Measurements from ENCODE around the gene SLC2A9. TPM values are rescaled to one million over a fixed set of nuclear protein-coding genes. Genes with fewer than 3 reads are reported as not detected.

SLC2A9 gene
- total RNA-seq, 2 donors from 2014 or later, result 0.95 to 1.9 TPM

DNA sequence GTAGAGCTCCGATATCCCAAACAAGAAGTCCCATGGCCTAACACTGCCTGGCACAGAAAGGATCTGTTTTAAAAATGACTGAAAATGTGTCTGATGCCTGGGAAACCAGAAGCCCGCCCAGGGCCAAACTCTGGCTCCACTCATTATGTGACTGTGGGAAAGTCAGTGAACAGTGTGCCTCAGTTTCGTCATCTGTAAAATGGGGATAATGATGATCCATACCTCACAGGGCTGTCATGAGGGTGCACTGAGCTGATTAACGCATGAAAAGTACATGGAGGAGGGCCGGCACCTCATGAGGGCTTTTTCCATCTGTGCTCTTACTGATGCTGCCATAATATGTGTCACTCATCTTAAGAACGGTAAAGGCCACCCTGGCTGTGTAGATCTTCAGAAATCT lies 5.1 kb downstream of the SLC2A9 start:
- Histone ChIP-seq H3K4me3 (ENCODE audit: low read length) (no peak overlapping the region), H3K27ac (ENCODE audit: low read depth, low read length) (no peak overlapping the region), H3K9ac (ENCODE audit: extremely low read depth, low read length, poor library complexity, severe bottlenecking) (no peak overlapping the region), H3K36me3 (ENCODE audit: control insufficient read depth, insufficient read depth, low read length) (no peaks in the 10 kb centered on the region), H3K4me1 (ENCODE audit: control insufficient read depth, insufficient read depth, low read length) (no peaks in the 10 kb centered on the region), H3K9me3 (ENCODE audit: control insufficient read depth, low read length) (no peaks in the 10 kb centered on the region), H3K27me3 (ENCODE audit: control insufficient read depth, insufficient read depth, low read length, poor library complexity, severe bottlenecking) (no peaks in the 10 kb centered on the region)
- Mint-ChIP-seq H3K27ac (no peak overlapping the region), H3K9me3 (no peaks in the 10 kb centered on the region), H3K4me3 (no peak overlapping the region), H3K27me3 (ENCODE audit: insufficient read depth) (peaks cover 16% of the 10 kb centered on the region), H3K36me3 (ENCODE audit: low read depth) (no peaks in the 10 kb centered on the region), H3K4me1 (peaks cover 3% of the 10 kb centered on the region)
- TF ChIP-seq, protein P1, sequence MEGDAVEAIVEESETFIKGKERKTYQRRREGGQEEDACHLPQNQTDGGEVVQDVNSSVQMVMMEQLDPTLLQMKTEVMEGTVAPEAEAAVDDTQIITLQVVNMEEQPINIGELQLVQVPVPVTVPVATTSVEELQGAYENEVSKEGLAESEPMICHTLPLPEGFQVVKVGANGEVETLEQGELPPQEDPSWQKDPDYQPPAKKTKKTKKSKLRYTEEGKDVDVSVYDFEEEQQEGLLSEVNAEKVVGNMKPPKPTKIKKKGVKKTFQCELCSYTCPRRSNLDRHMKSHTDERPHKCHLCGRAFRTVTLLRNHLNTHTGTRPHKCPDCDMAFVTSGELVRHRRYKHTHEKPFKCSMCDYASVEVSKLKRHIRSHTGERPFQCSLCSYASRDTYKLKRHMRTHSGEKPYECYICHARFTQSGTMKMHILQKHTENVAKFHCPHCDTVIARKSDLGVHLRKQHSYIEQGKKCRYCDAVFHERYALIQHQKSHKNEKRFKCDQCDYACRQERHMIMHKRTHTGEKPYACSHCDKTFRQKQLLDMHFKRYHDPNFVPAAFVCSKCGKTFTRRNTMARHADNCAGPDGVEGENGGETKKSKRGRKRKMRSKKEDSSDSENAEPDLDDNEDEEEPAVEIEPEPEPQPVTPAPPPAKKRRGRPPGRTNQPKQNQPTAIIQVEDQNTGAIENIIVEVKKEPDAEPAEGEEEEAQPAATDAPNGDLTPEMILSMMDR (conservative IDR thresholded peaks at IDR 0.05), result no peak
- no peak for DNase-seq
- WGBS, 2 experiments (ENCODE audit: insufficient coverage in 1 of 2, insufficient read length in 1 of 2), result 62 to 65% methylated on average over 6 of the region's 6 CpGs

DNA sequence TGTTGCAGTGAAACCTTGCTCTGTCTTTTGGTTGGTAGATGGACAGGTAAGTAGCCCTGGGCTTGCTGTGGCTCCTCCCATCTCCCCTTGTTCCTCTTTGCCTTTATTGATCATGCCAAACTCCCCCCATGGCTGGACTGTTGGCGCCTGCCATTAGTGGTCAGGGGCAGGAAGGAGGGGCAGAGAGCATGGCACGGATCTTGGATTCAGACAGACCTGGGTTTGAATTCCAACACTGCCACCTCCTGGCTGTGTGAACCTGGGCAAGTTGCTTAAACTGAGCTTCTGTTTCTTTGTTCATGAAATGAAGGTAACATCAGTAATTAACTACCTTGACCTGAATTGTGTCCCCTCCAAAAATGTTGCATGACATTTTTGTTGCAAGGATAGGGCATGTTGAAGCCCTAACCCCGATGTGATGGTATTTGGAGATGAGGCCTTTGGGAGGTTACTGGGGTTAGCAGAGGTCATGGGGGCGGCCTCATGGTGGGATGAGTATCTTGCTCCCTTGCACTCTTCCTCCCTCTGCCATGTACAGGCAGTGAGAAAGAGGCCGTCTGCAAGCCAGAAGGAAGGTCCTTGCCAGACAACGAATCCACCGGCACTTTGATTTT lies 6.0 kb downstream of the SLC2A9 start:
- WGBS, 2 experiments (ENCODE audit: insufficient coverage in 1 of 2, insufficient read length in 1 of 2), result 42 to 47% methylated on average over 4 to 7 of the region's 7 CpGs
- H3K36me3 ChIP-seq (ENCODE audit: control insufficient read depth, insufficient read depth, low read length), result no peaks in the 10 kb centered on the region
- Mint-ChIP-seq H3K27me3 (ENCODE audit: insufficient read depth) (peaks cover 9% of the 10 kb centered on the region), H3K4me1 (peaks cover 3% of the 10 kb centered on the region), H3K27ac (peak overlapping the region; percentile 28), H3K9me3 (no peaks in the 10 kb centered on the region), H3K4me3 (no peak overlapping the region), H3K36me3 (ENCODE audit: low read depth) (no peaks in the 10 kb centered on the region)
- no peaks in the 10 kb centered on the region for H3K4me1 ChIP-seq (ENCODE audit: control insufficient read depth, insufficient read depth, low read length)
- H3K9me3 ChIP-seq (ENCODE audit: control insufficient read depth, low read length), result no peaks in the 10 kb centered on the region
- H3K4me3 ChIP-seq (ENCODE audit: low read length), result no peak overlapping the region
- H3K9ac ChIP-seq (ENCODE audit: extremely low read depth, low read length, poor library complexity, severe bottlenecking), result no peak overlapping the region
- H3K27ac ChIP-seq (ENCODE audit: low read depth, low read length), result no peak overlapping the region
- no peaks in the 10 kb centered on the region for H3K27me3 ChIP-seq (ENCODE audit: control insufficient read depth, insufficient read depth, low read length, poor library complexity, severe bottlenecking)
- TF ChIP-seq, protein P1 (conservative IDR thresholded peaks at IDR 0.05), result peak; percentile 87
- DNase-seq, result peak; percentile 91

DNA sequence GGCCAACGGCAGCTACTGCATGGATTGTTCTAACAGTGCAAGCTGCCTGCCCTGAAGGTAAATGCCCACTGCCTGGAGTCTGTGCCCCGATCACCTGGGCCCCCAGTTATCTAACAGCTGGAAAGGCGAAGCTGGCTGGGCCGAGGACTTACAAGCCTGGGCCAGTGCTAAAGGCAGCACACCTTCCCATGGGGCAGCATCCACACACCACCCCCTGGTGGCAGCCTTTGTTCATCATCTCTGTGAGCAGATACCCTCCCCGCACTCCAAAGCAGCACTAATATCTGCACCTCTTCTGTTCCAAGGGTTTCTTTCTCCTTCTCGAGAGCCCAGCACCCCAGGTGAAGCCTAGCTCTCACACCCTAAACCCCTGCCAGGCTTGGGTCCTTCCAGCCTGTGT lies 7.6 kb downstream of the SLC2A9 start:
- TF ChIP-seq, protein P1 (conservative IDR thresholded peaks at IDR 0.05), result peak; percentile 86
- no peak overlapping the region for H3K4me3 ChIP-seq (ENCODE audit: low read length)
- WGBS, 2 experiments (ENCODE audit: insufficient coverage in 1 of 2, insufficient read length in 1 of 2), result 80 to 92% methylated on average over 4 to 6 of the region's 6 CpGs
- no peak overlapping the region for H3K9ac ChIP-seq (ENCODE audit: extremely low read depth, low read length, poor library complexity, severe bottlenecking)
- Mint-ChIP-seq H3K27ac (no peak overlapping the region), H3K4me3 (no peak overlapping the region), H3K4me1 (no peaks in the 10 kb centered on the region), H3K9me3 (no peaks in the 10 kb centered on the region), H3K27me3 (ENCODE audit: insufficient read depth) (peaks cover 4% of the 10 kb centered on the region), H3K36me3 (ENCODE audit: low read depth) (no peaks in the 10 kb centered on the region)
- H3K4me1 ChIP-seq (ENCODE audit: control insufficient read depth, insufficient read depth, low read length), result no peaks in the 10 kb centered on the region
- no peak overlapping the region for H3K27ac ChIP-seq (ENCODE audit: low read depth, low read length)
- H3K9me3 ChIP-seq (ENCODE audit: control insufficient read depth, low read length), result no peaks in the 10 kb centered on the region
- no peaks in the 10 kb centered on the region for H3K27me3 ChIP-seq (ENCODE audit: control insufficient read depth, insufficient read depth, low read length, poor library complexity, severe bottlenecking)
- DNase-seq, result peak; percentile 94
- no peaks in the 10 kb centered on the region for H3K36me3 ChIP-seq (ENCODE audit: control insufficient read depth, insufficient read depth, low read length)

Data from endodermal cell (in vitro differentiated cells).